ENCODE measurements around the gene QRFP. TPM values are rescaled to one million over a fixed set of nuclear protein-coding genes. Genes with fewer than 3 reads are reported as not detected.
"Not testable (repeated sequence)": the region's sequence is repeated elsewhere in the genome, so short reads cannot be mapped to it uniquely, and the experiment has no call there.

The QRFP gene
- total RNA-seq, 2 donors from 2014 or later, result not detected

DNA sequence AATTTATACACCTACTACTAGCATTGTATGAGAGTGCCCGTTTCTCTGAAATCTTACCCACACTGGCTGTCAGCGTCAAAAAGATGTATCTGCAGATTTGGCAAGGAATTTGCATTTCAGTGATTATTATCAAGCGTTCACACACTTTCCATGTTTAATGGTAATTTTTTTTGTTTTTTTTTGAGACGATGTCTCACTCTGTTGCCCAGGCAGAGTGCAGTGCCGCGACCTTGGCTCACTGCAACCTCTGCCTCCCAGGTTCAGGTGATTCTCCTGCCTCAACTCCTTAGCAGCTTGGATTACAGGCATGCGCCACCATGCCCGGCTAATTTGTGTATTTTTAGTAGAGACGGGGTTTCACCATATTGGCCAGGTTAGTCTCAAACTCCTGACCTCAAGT lies 47.3 kb downstream of the QRFP start:
- Mint-ChIP-seq H3K9me3 (no peaks in the 10 kb centered on the region), H3K4me1 (peaks cover 25% of the 10 kb centered on the region), H3K27ac (no peak overlapping the region), H3K4me3 (no peak overlapping the region), H3K27me3 (ENCODE audit: insufficient read depth) (no peaks in the 10 kb centered on the region), H3K36me3 (ENCODE audit: low read depth) (peaks cover 21% of the 10 kb centered on the region)
- peaks cover 14% of the 10 kb centered on the region for H3K36me3 ChIP-seq (ENCODE audit: control insufficient read depth, insufficient read depth, low read length)
- H3K9ac ChIP-seq (ENCODE audit: extremely low read depth, low read length, poor library complexity, severe bottlenecking), result no peak overlapping the region
- peaks cover 5% of the 10 kb centered on the region for H3K4me1 ChIP-seq (ENCODE audit: control insufficient read depth, insufficient read depth, low read length)
- H3K27ac ChIP-seq (ENCODE audit: low read depth, low read length), result no peak overlapping the region
- no peaks in the 10 kb centered on the region for H3K27me3 ChIP-seq (ENCODE audit: control insufficient read depth, insufficient read depth, low read length, poor library complexity, severe bottlenecking)
- H3K4me3 ChIP-seq (ENCODE audit: low read length), result no peak overlapping the region
- H3K9me3 ChIP-seq (ENCODE audit: control insufficient read depth, low read length), result no peaks in the 10 kb centered on the region
- 95% methylated on average over 9 of the region's 9 CpGs for WGBS, 2 experiments (ENCODE audit: insufficient coverage in 1 of 2, insufficient read length in 1 of 2)
- no peak for DNase-seq
- TF ChIP-seq, protein P1, sequence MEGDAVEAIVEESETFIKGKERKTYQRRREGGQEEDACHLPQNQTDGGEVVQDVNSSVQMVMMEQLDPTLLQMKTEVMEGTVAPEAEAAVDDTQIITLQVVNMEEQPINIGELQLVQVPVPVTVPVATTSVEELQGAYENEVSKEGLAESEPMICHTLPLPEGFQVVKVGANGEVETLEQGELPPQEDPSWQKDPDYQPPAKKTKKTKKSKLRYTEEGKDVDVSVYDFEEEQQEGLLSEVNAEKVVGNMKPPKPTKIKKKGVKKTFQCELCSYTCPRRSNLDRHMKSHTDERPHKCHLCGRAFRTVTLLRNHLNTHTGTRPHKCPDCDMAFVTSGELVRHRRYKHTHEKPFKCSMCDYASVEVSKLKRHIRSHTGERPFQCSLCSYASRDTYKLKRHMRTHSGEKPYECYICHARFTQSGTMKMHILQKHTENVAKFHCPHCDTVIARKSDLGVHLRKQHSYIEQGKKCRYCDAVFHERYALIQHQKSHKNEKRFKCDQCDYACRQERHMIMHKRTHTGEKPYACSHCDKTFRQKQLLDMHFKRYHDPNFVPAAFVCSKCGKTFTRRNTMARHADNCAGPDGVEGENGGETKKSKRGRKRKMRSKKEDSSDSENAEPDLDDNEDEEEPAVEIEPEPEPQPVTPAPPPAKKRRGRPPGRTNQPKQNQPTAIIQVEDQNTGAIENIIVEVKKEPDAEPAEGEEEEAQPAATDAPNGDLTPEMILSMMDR (conservative IDR thresholded peaks at IDR 0.05), result no peak

DNA sequence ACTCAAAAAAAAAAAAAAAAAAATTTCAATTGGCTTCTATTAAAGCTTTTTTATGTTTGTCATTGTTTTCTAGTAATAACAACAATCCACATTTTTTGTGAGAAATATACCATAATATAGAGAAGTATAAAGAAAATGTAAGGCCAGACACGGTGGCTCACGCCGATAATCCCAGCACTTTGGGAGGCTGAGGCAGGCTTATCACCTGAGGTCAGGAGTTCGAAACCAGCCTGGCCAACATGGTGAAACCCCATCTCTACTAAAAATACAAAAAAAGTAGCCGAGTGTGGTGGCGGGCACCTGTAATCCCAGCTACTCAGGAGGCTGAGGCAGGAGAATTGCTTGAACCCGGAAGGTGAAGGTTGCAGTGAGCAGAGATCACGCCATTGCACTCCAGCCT lies 48.1 kb downstream of the QRFP start:
- not testable (repeated sequence) for H3K9me3 Mint-ChIP-seq; H3K9ac ChIP-seq (ENCODE audit: extremely low read depth, low read length, poor library complexity, severe bottlenecking); H3K36me3 ChIP-seq (ENCODE audit: control insufficient read depth, insufficient read depth, low read length); H3K27ac Mint-ChIP-seq; H3K27me3 ChIP-seq (ENCODE audit: control insufficient read depth, insufficient read depth, low read length, poor library complexity, severe bottlenecking); H3K27ac ChIP-seq (ENCODE audit: low read depth, low read length); H3K4me1 ChIP-seq (ENCODE audit: control insufficient read depth, insufficient read depth, low read length); H3K9me3 ChIP-seq (ENCODE audit: control insufficient read depth, low read length); H3K4me3 ChIP-seq (ENCODE audit: low read length); H3K27me3 Mint-ChIP-seq (ENCODE audit: insufficient read depth); H3K4me3 Mint-ChIP-seq
- peaks cover 18% of the 10 kb centered on the region for H3K36me3 Mint-ChIP-seq (ENCODE audit: low read depth)
- DNase-seq, result peak; percentile 5
- WGBS, 2 experiments (ENCODE audit: insufficient coverage in 1 of 2, insufficient read length in 1 of 2), result 95 to 99% methylated on average over 3 to 8 of the region's 8 CpGs
- peaks cover 27% of the 10 kb centered on the region for H3K4me1 Mint-ChIP-seq

DNA sequence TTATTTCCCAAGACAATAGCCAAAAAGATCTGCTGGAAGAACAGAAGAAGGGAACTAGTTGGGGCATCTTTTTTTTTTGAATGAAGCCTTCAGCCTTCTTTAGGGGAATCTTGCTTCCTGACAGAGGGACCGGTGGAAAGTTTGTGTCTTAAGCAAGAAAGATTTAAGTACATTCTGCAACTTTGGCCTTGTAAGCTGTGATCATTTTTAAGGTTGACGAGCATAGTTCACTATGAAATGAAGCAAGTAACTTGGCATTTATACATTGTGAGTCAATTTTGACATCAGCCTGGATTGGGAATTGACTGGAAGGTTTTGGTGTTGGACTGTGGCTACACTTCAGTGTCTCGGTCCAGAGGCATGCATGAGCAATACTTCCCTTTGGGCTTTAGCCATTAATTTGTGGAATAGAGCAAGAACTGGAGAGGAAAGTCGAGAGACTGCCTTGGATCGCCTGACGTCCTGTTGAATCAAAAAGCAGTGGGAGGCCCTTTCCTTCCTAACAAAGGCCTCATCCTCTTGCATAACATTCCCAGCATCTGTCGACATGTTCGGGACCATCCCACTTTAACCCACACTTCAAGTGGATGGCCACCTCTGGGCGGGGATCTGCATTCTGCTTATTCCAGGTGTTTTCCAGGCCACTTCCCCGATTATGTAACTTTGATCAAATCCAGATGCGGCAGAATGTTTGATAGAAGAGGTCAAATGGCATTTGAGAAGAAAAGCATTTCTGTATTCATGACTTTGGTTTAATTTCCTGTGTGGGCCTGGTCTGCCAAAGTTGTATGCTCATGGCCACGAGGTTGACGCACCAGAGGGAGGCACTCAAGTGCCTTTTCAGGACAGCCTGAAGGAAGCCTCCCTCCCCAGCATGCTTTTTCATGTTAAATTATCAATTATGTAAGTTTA lies 49.0 kb downstream of the QRFP start:
- H3K9me3 ChIP-seq (ENCODE audit: control insufficient read depth, low read length), result no peaks in the 10 kb centered on the region
- Mint-ChIP-seq H3K9me3 (no peaks in the 10 kb centered on the region), H3K36me3 (ENCODE audit: low read depth) (peaks cover 14% of the 10 kb centered on the region), H3K4me3 (no peak overlapping the region), H3K27ac (peak overlapping the region; percentile 83), H3K4me1 (peaks cover 27% of the 10 kb centered on the region), H3K27me3 (ENCODE audit: insufficient read depth) (no peaks in the 10 kb centered on the region)
- no peak overlapping the region for H3K9ac ChIP-seq (ENCODE audit: extremely low read depth, low read length, poor library complexity, severe bottlenecking)
- no peak overlapping the region for H3K4me3 ChIP-seq (ENCODE audit: low read length)
- peak overlapping the region; percentile 80 for H3K27ac ChIP-seq (ENCODE audit: low read depth, low read length)
- TF ChIP-seq, protein P1 (conservative IDR thresholded peaks at IDR 0.05), result peak; percentile 37
- H3K36me3 ChIP-seq (ENCODE audit: control insufficient read depth, insufficient read depth, low read length), result peaks cover 5% of the 10 kb centered on the region
- H3K27me3 ChIP-seq (ENCODE audit: control insufficient read depth, insufficient read depth, low read length, poor library complexity, severe bottlenecking), result no peaks in the 10 kb centered on the region
- H3K4me1 ChIP-seq (ENCODE audit: control insufficient read depth, insufficient read depth, low read length), result peaks cover 5% of the 10 kb centered on the region
- DNase-seq, result peak; percentile 78
- WGBS, 2 experiments (ENCODE audit: insufficient coverage in 1 of 2, insufficient read length in 1 of 2), result 47 to 65% methylated on average over 8 to 13 of the region's 13 CpGs
